Neural cell (in vitro differentiated cells): ENCODE data around the gene CA14.

Source experiments
- EZH2 ChIP-seq: fragments of 200-600, 300-800 bp; shearing (Covaris generic), sonication (generic); IDR thresholded peaks from 2 replicates; pipeline ENCODE4 v1.6.1; 2014; ENCODE audit warnings: antibody characterized with exemption, low read length, borderline replicate concordance, mild to moderate bottlenecking; ENCODE audit not compliant: insufficient read depth, poor library complexity, severe bottlenecking
- POLR2AphosphoS5 ChIP-seq: IDR thresholded peaks from 2 replicates; pipeline ENCODE4 v1.6.1; 2012
- RAD21 ChIP-seq: fragments of 450-650 bp; conservative IDR thresholded peaks from 2 replicates; pipeline ENCODE4 v1.6.1; 2014; ENCODE audit warnings: antibody characterized with exemption, mild to moderate bottlenecking, moderate library complexity
- TF ChIP-seq, protein P1 (sequence below): fragments of 450-650 bp; IDR thresholded peaks from 2 replicates; pipeline ENCODE4 v1.5.1; 2014; ENCODE audit warnings: antibody characterized with exemption, mild to moderate bottlenecking, moderate library complexity; ENCODE audit not compliant: poor library complexity, severe bottlenecking

DNA sequence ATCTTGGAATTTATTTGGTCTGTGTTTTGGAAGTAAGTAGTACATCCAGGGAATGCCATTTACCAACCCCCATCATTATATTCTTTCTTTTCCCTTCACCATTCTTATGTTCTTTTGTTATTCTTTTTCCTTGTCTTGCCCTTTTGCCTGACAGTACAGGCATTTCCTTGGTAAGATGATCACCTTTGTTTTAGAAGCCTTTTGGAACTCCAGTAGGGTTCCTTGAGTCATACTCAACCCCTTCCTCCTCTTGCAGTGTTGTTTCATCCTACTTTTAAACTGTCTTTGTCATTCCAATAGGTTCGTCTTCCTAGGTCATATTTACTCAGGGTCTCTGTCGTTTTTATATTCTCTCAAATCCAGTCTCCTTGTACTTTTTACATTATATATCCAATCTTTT lies 45.3 kb downstream of the CA14 start:
- TF ChIP-seq EZH2, result no peak
- no peak for TF ChIP-seq RAD21
- TF ChIP-seq, protein P1, sequence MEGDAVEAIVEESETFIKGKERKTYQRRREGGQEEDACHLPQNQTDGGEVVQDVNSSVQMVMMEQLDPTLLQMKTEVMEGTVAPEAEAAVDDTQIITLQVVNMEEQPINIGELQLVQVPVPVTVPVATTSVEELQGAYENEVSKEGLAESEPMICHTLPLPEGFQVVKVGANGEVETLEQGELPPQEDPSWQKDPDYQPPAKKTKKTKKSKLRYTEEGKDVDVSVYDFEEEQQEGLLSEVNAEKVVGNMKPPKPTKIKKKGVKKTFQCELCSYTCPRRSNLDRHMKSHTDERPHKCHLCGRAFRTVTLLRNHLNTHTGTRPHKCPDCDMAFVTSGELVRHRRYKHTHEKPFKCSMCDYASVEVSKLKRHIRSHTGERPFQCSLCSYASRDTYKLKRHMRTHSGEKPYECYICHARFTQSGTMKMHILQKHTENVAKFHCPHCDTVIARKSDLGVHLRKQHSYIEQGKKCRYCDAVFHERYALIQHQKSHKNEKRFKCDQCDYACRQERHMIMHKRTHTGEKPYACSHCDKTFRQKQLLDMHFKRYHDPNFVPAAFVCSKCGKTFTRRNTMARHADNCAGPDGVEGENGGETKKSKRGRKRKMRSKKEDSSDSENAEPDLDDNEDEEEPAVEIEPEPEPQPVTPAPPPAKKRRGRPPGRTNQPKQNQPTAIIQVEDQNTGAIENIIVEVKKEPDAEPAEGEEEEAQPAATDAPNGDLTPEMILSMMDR, result no peak
- no peak for TF ChIP-seq POLR2AphosphoS5
